GM12878 (cell line): ENCODE measurements around the gene CACNA2D3. TPM values are rescaled to one million over a fixed set of nuclear protein-coding genes. Genes with fewer than 3 reads are reported as not detected.

Experiments
- ATAC-seq: fragments of 200-7000 bp; cut with Tn5 transposase; 3 replicates; pipeline ENCODE4 v1.9.1; 2020; ENCODE audit warnings: mild to moderate bottlenecking, moderate library complexity
- BruUV-seq: library from RNA; stranded (reverse); fragments of 400-500 nt; replicated peaks from 2 replicates; lab custom pipeline; 2021; lab: Mats Ljungman, UMichigan
- CTCF ChIA-PET: fragments of 300-600 bp; sonication (Branson Sonifier 250); formaldehyde crosslinking; extraction: SDS; loops from one replicate; lab custom pipeline; 2021; ENCODE audit warnings: inconsistent platforms; lab: Yijun Ruan, JAX
- POLR2A ChIA-PET: fragments of 350-600 bp; formaldehyde crosslinking; extraction: SDS; loops from one replicate; lab custom pipeline; 2021; ENCODE audit warnings: inconsistent platforms; lab: Charles Lee
- RAD21 ChIA-PET: fragments of 300-600 bp; sonication (Branson Sonifier 250); formaldehyde crosslinking; loops from one replicate; lab custom pipeline; 2023; ENCODE audit warnings: antibody characterized with exemption; ENCODE audit not compliant: unreplicated experiment; lab: Charles Lee
- SMC1A ChIA-PET: fragments of 300-600 bp; sonication (Branson Sonifier 250); formaldehyde crosslinking; loops from one replicate; lab custom pipeline; 2023; ENCODE audit not compliant: unreplicated experiment, uncharacterized antibody; lab: Charles Lee
- DNase-seq: peaks from one replicate; pipeline ENCODE4 v3.0.0-alpha.2; 2011; ENCODE audit warnings: low read depth, low spot score
- FAIRE-seq: peaks from 3 replicates; lab custom pipeline; 2011; peaks lifted over from hg19 to GRCh38; lab: Jason Lieb, UNC
- H2AFZ ChIP-seq: 2 replicates; pipeline ENCODE4 v1.6.0; 2011; ENCODE audit warnings: low read depth, low read length, control low read depth; ENCODE audit not compliant: control insufficient read depth
- H3K27ac ChIP-seq: 2 replicates; pipeline ENCODE4 v1.5.1; 2011; ENCODE audit warnings: control low read depth; ENCODE audit not compliant: control insufficient read depth, insufficient read depth
- H3K27me3 ChIP-seq, 2 experiments: replicated peaks in 1 of 2; 2 replicates each; pipeline versions ENCODE4 v1.6.0 to v1.6.1; 2011; ENCODE audit warnings: low read length in 1 of 2; ENCODE audit not compliant: control insufficient read depth in 2 of 2, insufficient read depth in 2 of 2
- H3K36me3 ChIP-seq, 2 experiments: 2 replicates each; pipeline ENCODE4 v1.5.1; 2011; ENCODE audit warnings: low read length in 1 of 2; ENCODE audit not compliant: control insufficient read depth in 2 of 2, insufficient read depth in 2 of 2
- H3K4me1 ChIP-seq: 2 replicates; pipeline ENCODE4 v1.6.1; 2011; ENCODE audit warnings: mild to moderate bottlenecking, low read length, moderate library complexity, mixed read lengths; ENCODE audit not compliant: control insufficient read depth, insufficient read depth
- H3K4me2 ChIP-seq: 2 replicates; pipeline ENCODE4 v1.6.0; 2011; ENCODE audit warnings: control low read depth; ENCODE audit not compliant: control insufficient read depth, insufficient read depth
- H3K4me3 ChIP-seq: fragments of 200-600 bp; sonication (generic); 2 replicates; pipeline ENCODE4 v1.5.1; 2016
- H3K79me2 ChIP-seq: 2 replicates; pipeline ENCODE4 v1.6.0; 2011; ENCODE audit warnings: low read length; ENCODE audit not compliant: control insufficient read depth, insufficient read depth
- H3K9ac ChIP-seq: 2 replicates; pipeline ENCODE4 v1.8.0; 2011; ENCODE audit warnings: low read length, control low read depth, mixed read lengths; ENCODE audit not compliant: control insufficient read depth, insufficient read depth
- H3K9me3 ChIP-seq: replicated peaks from 3 replicates; pipeline ENCODE4 v1.5.1; 2011; ENCODE audit warnings: mild to moderate bottlenecking, low read length; ENCODE audit not compliant: control insufficient read depth, insufficient read depth
- H4K20me1 ChIP-seq: 2 replicates; pipeline ENCODE4 v1.6.0; 2011; ENCODE audit not compliant: control insufficient read depth, insufficient read depth
- BACH1 ChIP-seq: fragments of 450-650 bp; IDR thresholded peaks from 2 replicates; pipeline ENCODE4 v1.6.1; 2017; ENCODE audit warnings: mild to moderate bottlenecking, borderline replicate concordance
- ESRRA ChIP-seq: IDR thresholded peaks from 2 replicates; pipeline ENCODE4 v1.6.1; 2012; ENCODE audit warnings: mild to moderate bottlenecking, low read length, improper control_type of control experiment
- KAT2A ChIP-seq: conservative IDR thresholded peaks from 2 replicates; pipeline ENCODE4 v1.6.1; 2011; ENCODE audit warnings: low read depth, low read length; ENCODE audit not compliant: control insufficient read depth
- MYB ChIP-seq: fragments of 150-350 bp; IDR thresholded peaks from 2 replicates; pipeline ENCODE4 v1.6.1; 2014; ENCODE audit warnings: mild to moderate bottlenecking, low read depth, low read length, borderline replicate concordance
- NR2F1 ChIP-seq: fragments of 450-650 bp; conservative IDR thresholded peaks from 2 replicates; pipeline ENCODE4 v1.6.1; 2017; ENCODE audit warnings: mild to moderate bottlenecking
- RAD51 ChIP-seq: fragments of 450-650 bp; IDR thresholded peaks from 2 replicates; pipeline ENCODE4 v1.6.1; 2016; ENCODE audit warnings: moderate library complexity, mild to moderate bottlenecking, inconsistent platforms
- SREBF1 ChIP-seq: IDR thresholded peaks from 2 replicates; pipeline ENCODE4 v1.6.1; 2012; ENCODE audit warnings: mild to moderate bottlenecking, low read length
- TAF1 ChIP-seq: IDR thresholded peaks from 2 replicates; pipeline ENCODE4 v1.6.1; 2011; ENCODE audit warnings: mild to moderate bottlenecking, low read depth, low read length, borderline replicate concordance
- TCF7 ChIP-seq: IDR thresholded peaks from 2 replicates; pipeline ENCODE4 v1.6.1; 2014; ENCODE audit warnings: antibody characterized with exemption, borderline replicate concordance
- ZNF217 ChIP-seq: fragments of 450-650 bp; IDR thresholded peaks from 2 replicates; pipeline ENCODE4 v1.6.1; 2017; ENCODE audit warnings: antibody characterized with exemption, mild to moderate bottlenecking
- ZSCAN29 ChIP-seq: fragments of 450-650 bp; IDR thresholded peaks from 2 replicates; pipeline ENCODE4 v1.6.1; 2017; ENCODE audit warnings: mild to moderate bottlenecking, moderate library complexity
- WGBS: methylation state at CpG from one replicate; pipeline ENCODE4 v1.1.6; 2016; ENCODE audit warnings: low lambda C conversion rate; ENCODE audit not compliant: insufficient replicate concordance, insufficient coverage; ENCODE audit errors: missing lambda C conversion rate; 5-methylcytosine and 5-hydroxymethylcytosine counted together
- in situ Hi-C: fragments of 300-500 bp; cut with MboI; formaldehyde crosslinking; loops from 9 replicates; pipeline ENCODE4 v1.14.3; 2018; ENCODE audit warnings: mixed read lengths
- intact Hi-C: fragments of 100-400 bp; cut with micrococcal nuclease; formaldehyde crosslinking; loops from one replicate; pipeline ENCODE4 v1.14.2; 2022; ENCODE audit not compliant: unreplicated experiment
- polyA plus RNA-seq, 11 experiments: library from polyadenylated mRNA; depleted of rRNA in 4 of 11; unstranded in 6 of 11; stranded (reverse) in 5 of 11; fragments of >200 nt; fragmentation: Nextera tagmentation in 4 of 11; fragmentation: Illumina TruSeq in 1 of 11; extraction: Ambion mirVana in 4 of 11; extraction: Trizol in 1 of 11; gene quantifications; 1 replicate in 1 of 11; 2 replicates in 10 of 11; pipeline versions ENCODE4 v1.2.1 to v1.2.3, GENCODE V29; 2011 to 2016; ENCODE audit warnings: inconsistent platforms in 2 of 11, missing spikeins in 2 of 11, low read depth in 1 of 11
- total RNA-seq, 4 experiments: library from RNA; depleted of rRNA in 3 of 4; stranded (reverse); fragments of >200 nt in 3 of 4; fragmentation: Illumina TruSeq in 1 of 4; extraction: Trizol in 1 of 4; gene quantifications; 2 replicates each; pipeline versions ENCODE4 v1.2.1 to v1.2.3, GENCODE V29; 2013 to 2021
- TF ChIP-seq, protein P1 (sequence below): fragments of 450-650 bp; IDR thresholded peaks from 2 replicates; pipeline ENCODE4 v1.6.1; 2017; ENCODE audit warnings: low read depth, mild to moderate bottlenecking, moderate library complexity
- TF ChIP-seq, protein P2 (sequence below): IDR thresholded peaks from 2 replicates; pipeline ENCODE4 v1.6.1; 2011; ENCODE audit warnings: low read depth, mild to moderate bottlenecking, low read length, moderate library complexity, borderline replicate concordance; ENCODE audit errors: extremely low read depth
- TF ChIP-seq, protein P3 (sequence below): fragments of 150-350 bp; IDR thresholded peaks from 2 replicates; pipeline ENCODE4 v1.6.1; 2016; ENCODE audit warnings: low read depth, low read length
- TF ChIP-seq, protein P4 (sequence below): fragments of 450-650 bp; IDR thresholded peaks from 2 replicates; pipeline ENCODE4 v1.6.1; 2018; ENCODE audit warnings: mild to moderate bottlenecking, low read depth, moderate library complexity; ENCODE audit not compliant: partially characterized antibody
- TF ChIP-seq, protein P5 (sequence below): IDR thresholded peaks from 2 replicates; pipeline ENCODE4 v1.6.1; 2012; ENCODE audit warnings: low read length, inconsistent platforms

CACNA2D3 gene
- total and polyA plus RNA-seq, 10 of the 15 experiments (the other 5 are each of a cell fraction or from before 2014, with no cell fraction given), result not detected

DNA sequence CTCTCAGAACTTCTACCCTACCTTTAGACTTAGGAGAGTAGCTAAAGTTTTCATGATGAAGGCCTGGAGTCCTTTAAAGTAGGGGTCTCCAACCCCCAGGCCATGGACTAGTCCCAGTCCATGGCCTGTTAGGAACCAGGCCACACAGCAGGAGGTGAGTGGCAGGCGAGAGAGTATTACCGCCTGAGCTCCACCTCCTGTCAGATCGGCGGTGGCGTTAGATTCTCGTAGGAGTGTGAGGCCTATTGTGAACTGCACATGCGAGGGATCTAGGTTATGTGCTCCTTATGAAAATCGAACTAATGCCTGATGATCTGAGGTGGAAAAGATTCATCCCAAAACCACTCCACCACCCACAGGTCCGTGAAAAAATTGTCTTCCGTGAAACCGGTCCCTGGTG lies 18.3 kb upstream of the CACNA2D3 start:
- SMC1A ChIA-PET, result no interaction called here
- no peak for FAIRE-seq
- TF ChIP-seq SREBF1 (no peak), KAT2A (no peak), RAD51 (no peak), ESRRA (no peak), ZSCAN29 (no peak), MYB (no peak), NR2F1 (no peak), ZNF217 (no peak), TCF7 (no peak), TAF1 (no peak), BACH1 (no peak)
- TF ChIP-seq, protein P1, sequence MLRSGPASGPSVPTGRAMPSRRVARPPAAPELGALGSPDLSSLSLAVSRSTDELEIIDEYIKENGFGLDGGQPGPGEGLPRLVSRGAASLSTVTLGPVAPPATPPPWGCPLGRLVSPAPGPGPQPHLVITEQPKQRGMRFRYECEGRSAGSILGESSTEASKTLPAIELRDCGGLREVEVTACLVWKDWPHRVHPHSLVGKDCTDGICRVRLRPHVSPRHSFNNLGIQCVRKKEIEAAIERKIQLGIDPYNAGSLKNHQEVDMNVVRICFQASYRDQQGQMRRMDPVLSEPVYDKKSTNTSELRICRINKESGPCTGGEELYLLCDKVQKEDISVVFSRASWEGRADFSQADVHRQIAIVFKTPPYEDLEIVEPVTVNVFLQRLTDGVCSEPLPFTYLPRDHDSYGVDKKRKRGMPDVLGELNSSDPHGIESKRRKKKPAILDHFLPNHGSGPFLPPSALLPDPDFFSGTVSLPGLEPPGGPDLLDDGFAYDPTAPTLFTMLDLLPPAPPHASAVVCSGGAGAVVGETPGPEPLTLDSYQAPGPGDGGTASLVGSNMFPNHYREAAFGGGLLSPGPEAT, result no peak
- TF ChIP-seq, protein P2, sequence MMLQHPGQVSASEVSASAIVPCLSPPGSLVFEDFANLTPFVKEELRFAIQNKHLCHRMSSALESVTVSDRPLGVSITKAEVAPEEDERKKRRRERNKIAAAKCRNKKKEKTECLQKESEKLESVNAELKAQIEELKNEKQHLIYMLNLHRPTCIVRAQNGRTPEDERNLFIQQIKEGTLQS, result no peak
- TF ChIP-seq, protein P3, sequence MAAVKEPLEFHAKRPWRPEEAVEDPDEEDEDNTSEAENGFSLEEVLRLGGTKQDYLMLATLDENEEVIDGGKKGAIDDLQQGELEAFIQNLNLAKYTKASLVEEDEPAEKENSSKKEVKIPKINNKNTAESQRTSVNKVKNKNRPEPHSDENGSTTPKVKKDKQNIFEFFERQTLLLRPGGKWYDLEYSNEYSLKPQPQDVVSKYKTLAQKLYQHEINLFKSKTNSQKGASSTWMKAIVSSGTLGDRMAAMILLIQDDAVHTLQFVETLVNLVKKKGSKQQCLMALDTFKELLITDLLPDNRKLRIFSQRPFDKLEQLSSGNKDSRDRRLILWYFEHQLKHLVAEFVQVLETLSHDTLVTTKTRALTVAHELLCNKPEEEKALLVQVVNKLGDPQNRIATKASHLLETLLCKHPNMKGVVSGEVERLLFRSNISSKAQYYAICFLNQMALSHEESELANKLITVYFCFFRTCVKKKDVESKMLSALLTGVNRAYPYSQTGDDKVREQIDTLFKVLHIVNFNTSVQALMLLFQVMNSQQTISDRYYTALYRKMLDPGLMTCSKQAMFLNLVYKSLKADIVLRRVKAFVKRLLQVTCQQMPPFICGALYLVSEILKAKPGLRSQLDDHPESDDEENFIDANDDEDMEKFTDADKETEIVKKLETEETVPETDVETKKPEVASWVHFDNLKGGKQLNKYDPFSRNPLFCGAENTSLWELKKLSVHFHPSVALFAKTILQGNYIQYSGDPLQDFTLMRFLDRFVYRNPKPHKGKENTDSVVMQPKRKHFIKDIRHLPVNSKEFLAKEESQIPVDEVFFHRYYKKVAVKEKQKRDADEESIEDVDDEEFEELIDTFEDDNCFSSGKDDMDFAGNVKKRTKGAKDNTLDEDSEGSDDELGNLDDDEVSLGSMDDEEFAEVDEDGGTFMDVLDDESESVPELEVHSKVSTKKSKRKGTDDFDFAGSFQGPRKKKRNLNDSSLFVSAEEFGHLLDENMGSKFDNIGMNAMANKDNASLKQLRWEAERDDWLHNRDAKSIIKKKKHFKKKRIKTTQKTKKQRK, result no peak
- TF ChIP-seq, protein P4, sequence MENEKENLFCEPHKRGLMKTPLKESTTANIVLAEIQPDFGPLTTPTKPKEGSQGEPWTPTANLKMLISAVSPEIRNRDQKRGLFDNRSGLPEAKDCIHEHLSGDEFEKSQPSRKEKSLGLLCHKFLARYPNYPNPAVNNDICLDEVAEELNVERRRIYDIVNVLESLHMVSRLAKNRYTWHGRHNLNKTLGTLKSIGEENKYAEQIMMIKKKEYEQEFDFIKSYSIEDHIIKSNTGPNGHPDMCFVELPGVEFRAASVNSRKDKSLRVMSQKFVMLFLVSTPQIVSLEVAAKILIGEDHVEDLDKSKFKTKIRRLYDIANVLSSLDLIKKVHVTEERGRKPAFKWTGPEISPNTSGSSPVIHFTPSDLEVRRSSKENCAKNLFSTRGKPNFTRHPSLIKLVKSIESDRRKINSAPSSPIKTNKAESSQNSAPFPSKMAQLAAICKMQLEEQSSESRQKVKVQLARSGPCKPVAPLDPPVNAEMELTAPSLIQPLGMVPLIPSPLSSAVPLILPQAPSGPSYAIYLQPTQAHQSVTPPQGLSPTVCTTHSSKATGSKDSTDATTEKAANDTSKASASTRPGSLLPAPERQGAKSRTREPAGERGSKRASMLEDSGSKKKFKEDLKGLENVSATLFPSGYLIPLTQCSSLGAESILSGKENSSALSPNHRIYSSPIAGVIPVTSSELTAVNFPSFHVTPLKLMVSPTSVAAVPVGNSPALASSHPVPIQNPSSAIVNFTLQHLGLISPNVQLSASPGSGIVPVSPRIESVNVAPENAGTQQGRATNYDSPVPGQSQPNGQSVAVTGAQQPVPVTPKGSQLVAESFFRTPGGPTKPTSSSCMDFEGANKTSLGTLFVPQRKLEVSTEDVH, result no peak
- TF ChIP-seq, protein P5, sequence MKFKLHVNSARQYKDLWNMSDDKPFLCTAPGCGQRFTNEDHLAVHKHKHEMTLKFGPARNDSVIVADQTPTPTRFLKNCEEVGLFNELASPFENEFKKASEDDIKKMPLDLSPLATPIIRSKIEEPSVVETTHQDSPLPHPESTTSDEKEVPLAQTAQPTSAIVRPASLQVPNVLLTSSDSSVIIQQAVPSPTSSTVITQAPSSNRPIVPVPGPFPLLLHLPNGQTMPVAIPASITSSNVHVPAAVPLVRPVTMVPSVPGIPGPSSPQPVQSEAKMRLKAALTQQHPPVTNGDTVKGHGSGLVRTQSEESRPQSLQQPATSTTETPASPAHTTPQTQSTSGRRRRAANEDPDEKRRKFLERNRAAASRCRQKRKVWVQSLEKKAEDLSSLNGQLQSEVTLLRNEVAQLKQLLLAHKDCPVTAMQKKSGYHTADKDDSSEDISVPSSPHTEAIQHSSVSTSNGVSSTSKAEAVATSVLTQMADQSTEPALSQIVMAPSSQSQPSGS, result no peak

More for the DNA sequence above, 18.3 kb upstream of the CACNA2D3 start:
- POLR2A ChIA-PET, result no interaction called here
- no peak for ATAC-seq
- BruUV-seq, result no TSS peak
- H3K27me3 ChIP-seq, result no peaks in the 10 kb centered on the region
- H3K79me2 ChIP-seq, result no peaks in the 10 kb centered on the region
- H2AFZ ChIP-seq, result no peak overlapping the region
- no peak overlapping the region for H3K27ac ChIP-seq
- CTCF ChIA-PET, result no interaction called here
- 53% methylated on average over 11 of the region's 11 CpGs for WGBS
- H3K9me3 ChIP-seq, result no peaks in the 10 kb centered on the region
- in situ Hi-C loops (no loop called here), intact Hi-C loops (no loop called here)
- H3K9ac ChIP-seq, result no peak overlapping the region
- no peaks in the 10 kb centered on the region for H3K36me3 ChIP-seq
- DNase-seq, result no peak
- no peak overlapping the region for H3K4me3 ChIP-seq
- H3K4me2 ChIP-seq, result no peak overlapping the region
- no peaks in the 10 kb centered on the region for H3K4me1 ChIP-seq
- RAD21 ChIA-PET, result no interaction called here
- H4K20me1 ChIP-seq, result no peaks in the 10 kb centered on the region
